A549 (cell line): ENCODE measurements around the gene NANOS3. TPM values are rescaled to one million over a fixed set of nuclear protein-coding genes. Genes with fewer than 3 reads are reported as not detected.

ENCODE experiments used
- ATAC-seq, 2 experiments: fragments of 200-7000 bp in 1 of 2; fragments of >200 bp in 1 of 2; cut with Nextera tagmentation in 1 of 2; cut with Tn5 transposase in 1 of 2; 3 replicates each; pipeline versions ENCODE4 v1.8.0 to v1.9.1; 2018 to 2020; ENCODE audit warnings: mild to moderate bottlenecking in 1 of 2, moderate library complexity in 1 of 2
- CTCF ChIA-PET: fragments of 300-600 bp; sonication (Branson Sonifier 250); formaldehyde crosslinking; extraction: SDS; loops from one replicate; lab custom pipeline; 2021; ENCODE audit warnings: antibody characterized with exemption, inconsistent platforms; lab: Yijun Ruan, JAX
- POLR2A ChIA-PET: fragments of 350-600 bp; formaldehyde crosslinking; extraction: SDS; loops from one replicate; lab custom pipeline; 2021; ENCODE audit warnings: antibody characterized with exemption, inconsistent platforms; lab: Yijun Ruan, JAX
- DNase-seq, 2 experiments: peaks; one replicate each; pipeline versions ENCODE4 v3.0.0 to v3.0.0-alpha.2; 2011 to 2016; ENCODE audit warnings: low read depth in 1 of 2, low spot score in 1 of 2
- FAIRE-seq: peaks from 2 replicates; lab custom pipeline; 2011; peaks lifted over from hg19 to GRCh38; lab: Jason Lieb, UNC
- H3K27ac ChIP-seq, 2 experiments: fragments of >200 bp; sonication (Bioruptor Twin); formaldehyde crosslinking; 3 replicates each; pipeline ENCODE4 v1.5.1; 2016 to 2017
- H3K4me1 ChIP-seq: fragments of >200 bp; sonication (Bioruptor Twin); formaldehyde crosslinking; 3 replicates; pipeline ENCODE4 v1.6.1; 2016
- H3K4me2 ChIP-seq: fragments of >200 bp; sonication (Bioruptor Twin); formaldehyde crosslinking; 3 replicates; pipeline ENCODE4 v1.6.1; 2016
- H3K4me3 ChIP-seq: fragments of >200 bp; sonication (Bioruptor Twin); formaldehyde crosslinking; 3 replicates; pipeline ENCODE4 v1.5.1; 2016
- H3K9me3 ChIP-seq: fragments of >200 bp; sonication (Bioruptor Twin); formaldehyde crosslinking; 3 replicates; pipeline ENCODE4 v1.6.1; 2016
- BCL3 ChIP-seq: fragments of >200 bp; sonication (Bioruptor Twin); formaldehyde crosslinking; IDR thresholded peaks from 3 replicates; pipeline ENCODE4 v1.6.1; 2016
- CHD4 ChIP-seq: fragments of 200-600 bp; sonication (generic); IDR thresholded peaks from 2 replicates; pipeline ENCODE4 v1.6.1; 2016; ENCODE audit warnings: antibody characterized with exemption, mild to moderate bottlenecking, borderline replicate concordance
- CTCF ChIP-seq: fragments of >200 bp; sonication (Bioruptor Twin); formaldehyde crosslinking; IDR thresholded peaks from 3 replicates; pipeline ENCODE4 v1.5.1; 2016
- EHMT2 ChIP-seq: fragments of 200-600 bp; sonication (generic); IDR thresholded peaks from 2 replicates; pipeline ENCODE4 v1.6.1; 2016; ENCODE audit warnings: antibody characterized with exemption, low read depth, mild to moderate bottlenecking, moderate library complexity
- EP300 ChIP-seq, 2 experiments: fragments of >200 bp; sonication (Bioruptor Twin); formaldehyde crosslinking; IDR thresholded peaks; 2 replicates in 1 of 2; 3 replicates in 1 of 2; pipeline ENCODE4 v1.6.1; 2016 to 2017
- ESRRA ChIP-seq: fragments of 150-350 bp; IDR thresholded peaks from 2 replicates; pipeline ENCODE4 v1.6.1; 2014; ENCODE audit warnings: mild to moderate bottlenecking, low read length, borderline replicate concordance
- FOSB ChIP-seq: fragments of 250-450 bp; sonication (Bioruptor Pico); IDR thresholded peaks from 2 replicates; pipeline ENCODE4 v1.5.0; 2020; ENCODE audit warnings: mild to moderate bottlenecking, moderate library complexity
- GATA3 ChIP-seq: IDR thresholded peaks from 2 replicates; pipeline ENCODE4 v1.6.1; 2012; ENCODE audit warnings: borderline replicate concordance
- HDAC2 ChIP-seq: fragments of 200-600 bp; sonication (generic); IDR thresholded peaks from 2 replicates; pipeline ENCODE4 v1.6.1; 2016
- JUN ChIP-seq, 2 experiments: fragments of >200 bp; sonication (Bioruptor Twin); formaldehyde crosslinking; IDR thresholded peaks; 2 replicates in 1 of 2; 3 replicates in 1 of 2; pipeline ENCODE4 v1.6.1; 2016 to 2017
- MAFK ChIP-seq: fragments of 450-650 bp; IDR thresholded peaks from 2 replicates; pipeline ENCODE4 v1.6.1; 2014; ENCODE audit not compliant: partially characterized antibody
- MAX ChIP-seq: IDR thresholded peaks from 2 replicates; pipeline ENCODE4 v1.6.1; 2012
- MYC ChIP-seq: IDR thresholded peaks from 2 replicates; pipeline ENCODE4 v1.6.1; 2012; ENCODE audit warnings: mild to moderate bottlenecking, inconsistent platforms, low read length, improper control_type of control experiment, borderline replicate concordance
- NR3C1 ChIP-seq: fragments of >200 bp; sonication (Bioruptor Twin); formaldehyde crosslinking; IDR thresholded peaks from 3 replicates; pipeline ENCODE4 v1.6.1; 2017
- PHF8 ChIP-seq: fragments of 200-600 bp; sonication (generic); IDR thresholded peaks from 2 replicates; pipeline ENCODE4 v1.6.1; 2016; ENCODE audit warnings: low read depth, mild to moderate bottlenecking, antibody characterized with exemption, moderate library complexity, borderline replicate concordance
- POLR2A ChIP-seq: IDR thresholded peaks from 2 replicates; pipeline ENCODE4 v1.6.1; 2012; ENCODE audit warnings: mild to moderate bottlenecking, low read length
- POLR2AphosphoS2 ChIP-seq: conservative IDR thresholded peaks from 2 replicates; pipeline ENCODE4 v1.6.1; 2012; ENCODE audit warnings: low read length, improper control_type of control experiment, inconsistent platforms
- RCOR1 ChIP-seq: fragments of 150-350 bp; IDR thresholded peaks from 2 replicates; pipeline ENCODE4 v1.6.1; 2014; ENCODE audit warnings: antibody characterized with exemption, low read length, low read depth
- REST ChIP-seq: fragments of 200-600 bp; sonication (generic); IDR thresholded peaks from 2 replicates; pipeline ENCODE4 v1.6.1; 2016; ENCODE audit warnings: antibody characterized with exemption, mild to moderate bottlenecking, moderate library complexity
- SREBF2 ChIP-seq: fragments of 450-650 bp; IDR thresholded peaks from 2 replicates; pipeline ENCODE4 v1.6.1; 2014; ENCODE audit warnings: mild to moderate bottlenecking, moderate library complexity
- TP53 ChIP-seq: fragments of 250-450 bp; sonication (Bioruptor Pico); IDR thresholded peaks from 2 replicates; pipeline ENCODE4 v1.5.0; 2021; ENCODE audit warnings: mild to moderate bottlenecking, moderate library complexity
- USF2 ChIP-seq: fragments of 450-650 bp; IDR thresholded peaks from 2 replicates; pipeline ENCODE4 v1.6.1; 2014; ENCODE audit warnings: antibody characterized with exemption
- ZC3H11A ChIP-seq: fragments of 450-650 bp; IDR thresholded peaks from 2 replicates; pipeline ENCODE4 v1.6.1; 2014; ENCODE audit warnings: antibody characterized with exemption, mild to moderate bottlenecking
- ZFP36 ChIP-seq: fragments of 450-650 bp; IDR thresholded peaks from 2 replicates; pipeline ENCODE4 v1.6.1; 2014; ENCODE audit warnings: borderline replicate concordance; ENCODE audit not compliant: partially characterized antibody
- WGBS: methylation state at CpG from one replicate; pipeline ENCODE4 v1.1.6; 2017; ENCODE audit errors: missing lambda C conversion rate; 5-methylcytosine and 5-hydroxymethylcytosine counted together
- polyA plus RNA-seq, 4 experiments: library from polyadenylated mRNA; depleted of rRNA in 3 of 4; stranded (reverse); fragments of >200 nt; fragmentation: RNase III in 1 of 4; extraction: RNeasy Plus Mini Kit Qiagen cat#74134 plus additional on column Dnase treatment in 1 of 4; gene quantifications; 2 replicates in 3 of 4; 3 replicates in 1 of 4; pipeline ENCODE4 v1.2.3, GENCODE V29; 2011 to 2017

NANOS3 gene
- polyA plus RNA-seq, 2 of the 4 experiments (the other 2 are of a cell fraction), result 0.31 to 1.2 TPM

- no peak for FAIRE-seq
- 0% methylated on average over 4 of the region's 11 CpGs for WGBS
- CTCF ChIA-PET, result interaction anchor here (10.7 kb wide), 1 partner anchor 14 kb away, joined by 271 read pairs; no protein-coding TSS in a partner anchor
- Histone ChIP-seq H3K4me2 (peak overlapping the region; percentile 100), H3K4me1 (peaks cover 52% of the 10 kb centered on the region), H3K4me3 (peak overlapping the region; percentile 95), H3K27ac (peak overlapping the region; percentile 100), H3K9me3 (no peaks in the 10 kb centered on the region)
- no peak for DNase-seq
- no peak for ATAC-seq
- TF ChIP-seq POLR2AphosphoS2, result no peak
- TF ChIP-seq REST, result no peak
- no peak for TF ChIP-seq CHD4
- no peak for TF ChIP-seq NR3C1
- no peak for TF ChIP-seq ESRRA
- TF ChIP-seq CTCF, result no peak
- no peak for TF ChIP-seq SREBF2
- TF ChIP-seq MAFK, result no peak
- no peak for TF ChIP-seq EHMT2
- TF ChIP-seq RCOR1, result no peak
- no peak for TF ChIP-seq EP300 (IDR thresholded peaks at IDR 0.05)
- no peak for TF ChIP-seq POLR2A
- TF ChIP-seq HDAC2, result no peak
- no peak for TF ChIP-seq ZFP36
- TF ChIP-seq, all 56 proteins: peak for 0
- POLR2A ChIA-PET, result interaction anchor here (1.2 to 4.2 kb wide), 4 partner anchors 10 to 47 kb away, joined by 4 to 41 read pairs (median 7); partner anchors contain the start of gene ZSWIM4
Measured at GRCh38 chr19:13841962-13842290, 35.0 kb upstream of the NANOS3 start.

GRCh38 chr19:13842291-13843103 is 34.4 kb upstream of the NANOS3 start:
- POLR2A ChIA-PET, result interaction anchor here (1.2 to 4.2 kb wide), 3 partner anchors 11 to 47 kb away, joined by 4 to 41 read pairs (median 4); partner anchors contain the start of gene ZSWIM4
- WGBS, result no CpG with 5 or more reads among the region's 95 CpGs
- no peak for FAIRE-seq
- TF ChIP-seq BCL3, result peak; percentile 99
- no peak for TF ChIP-seq EP300 (IDR thresholded peaks at IDR 0.05)
- no peak for TF ChIP-seq ESRRA
- peak; percentile 82; the same call in 1 of the 2 replicates for TF ChIP-seq FOSB (CRISPR knock-in tag)
- TF ChIP-seq POLR2AphosphoS2, result no peak; the same call in 1 of the 2 replicates
- no peak for TF ChIP-seq EHMT2
- no peak for TF ChIP-seq ZC3H11A
- peak; percentile 42 for TF ChIP-seq USF2
- peak; percentile 93 to 95 for TF ChIP-seq JUN (IDR thresholded peaks at IDR 0.05)
- TF ChIP-seq POLR2A, result peak; percentile 81
- TF ChIP-seq MAX, result 0 out of 2 replicates have a peak, but pooled peaks have one; percentile 16
- no peak for TF ChIP-seq REST
- no peak for TF ChIP-seq MYC
- TF ChIP-seq TP53, result peak; percentile 89
- no peak for TF ChIP-seq GATA3
- no peak for TF ChIP-seq PHF8

More at GRCh38 chr19:13842291-13843103, 34.4 kb upstream of the NANOS3 start:
- H3K4me1 ChIP-seq, result peaks cover 47% of the 10 kb centered on the region
- CTCF ChIA-PET, result interaction anchor here (10.7 kb wide), 1 partner anchor 14 kb away, joined by 271 read pairs; no protein-coding TSS in a partner anchor
- H3K27ac ChIP-seq, result peak overlapping the region; percentile 100
- DNase-seq (peak in 1 of 2 experiments; percentile 82), ATAC-seq (peak; percentile 0 to 7; a peak in 3 of 6 replicates)
- H3K9me3 ChIP-seq, result no peaks in the 10 kb centered on the region
- H3K4me3 ChIP-seq, result peak overlapping the region; percentile 95
- peak overlapping the region; percentile 100 for H3K4me2 ChIP-seq
